ENCODE measurements around the gene DNAJC21. TPM values are rescaled to one million over a fixed set of nuclear protein-coding genes. Genes with fewer than 3 reads are reported as not detected.

DNAJC21 gene
- 48.9 TPM for total RNA-seq
- 38.1 TPM for polyA plus RNA-seq

- under 1% methylated on average over 63 of the region's 63 CpGs for WGBS
- Histone ChIP-seq H3K27ac (ENCODE audit: low read depth) (peak within 1 kb of the TSS; percentile 96), H3K36me3 (ENCODE audit: insufficient read depth) (peaks cover 3% of the 10 kb centered on the region), H3K4me1 (ENCODE audit: insufficient read depth) (peaks cover 3% of the 10 kb centered on the region), H3K4me3 (ENCODE audit: low read depth, low read length) (peak within 1 kb of the TSS; percentile 75)
- DNase-seq (ENCODE audit: extremely low spot score), result peak; percentile 92
Observed at GRCh38 chr5:34929134-34929719, at the start of gene DNAJC21. Gene DNAJC21, plus strand, starts transcription at chr5:34929559. Its CDS starts 261 bp downstream, at chr5:34929820.

DNA sequence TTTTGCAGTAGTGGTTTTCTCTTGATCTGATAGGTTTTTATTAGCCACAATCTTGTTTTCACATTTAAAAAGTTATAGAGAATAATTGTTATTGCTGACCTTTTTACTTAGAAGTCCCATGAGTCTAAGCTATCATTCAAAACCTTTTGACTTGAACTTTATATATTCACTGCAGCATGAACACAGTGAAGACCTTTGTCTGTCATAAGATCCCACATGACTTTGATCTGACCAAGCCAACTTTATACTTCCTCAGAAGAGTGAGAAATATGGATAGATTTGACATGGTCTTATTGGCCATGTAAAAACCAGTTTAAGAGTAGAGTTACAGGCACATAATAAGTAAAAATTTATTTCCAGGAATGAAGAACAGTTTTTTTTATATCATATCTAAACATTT, 48.1 kb upstream of the DNAJC21 start:
- H3K4me1 ChIP-seq (ENCODE audit: insufficient read depth), result no peaks in the 10 kb centered on the region
- DNase-seq (ENCODE audit: extremely low spot score), result no peak

DNA sequence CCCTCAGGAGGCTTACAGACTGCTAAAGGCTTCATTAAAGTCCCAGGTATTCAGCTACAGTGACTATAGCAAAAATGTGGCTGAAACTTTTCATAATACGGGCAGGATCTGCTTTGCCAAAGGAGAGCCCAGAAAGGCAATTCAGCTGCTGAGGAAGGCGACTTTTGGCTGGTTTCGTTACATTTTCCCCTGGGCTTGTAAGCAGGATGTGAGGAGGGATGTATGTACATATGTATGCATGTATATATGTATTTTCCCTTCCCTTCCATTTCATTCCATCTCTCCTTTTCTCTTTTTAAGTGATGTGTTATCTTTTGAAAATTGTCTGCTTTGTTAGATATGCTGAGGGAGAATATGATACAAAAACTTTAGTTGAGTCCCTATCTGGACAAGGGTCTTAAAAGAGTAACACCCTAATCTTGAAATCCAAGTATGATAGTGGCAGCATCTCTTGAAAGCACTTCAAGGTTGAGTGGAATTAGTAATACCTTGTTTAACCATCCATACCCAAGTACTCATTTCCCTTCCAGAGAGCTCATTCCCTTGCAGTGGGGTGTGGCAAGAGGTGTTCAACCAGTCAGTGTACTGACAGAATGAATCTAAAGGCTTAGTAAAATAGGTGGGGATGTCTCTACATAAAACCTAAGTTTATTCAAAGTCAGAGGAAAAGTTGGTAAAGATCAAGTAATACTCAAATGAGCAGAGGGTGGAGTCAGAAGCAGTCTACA, 42.8 kb upstream of the DNAJC21 start:
- Histone ChIP-seq H3K4me3 (ENCODE audit: low read depth, low read length) (no peak overlapping the region), H3K27ac (ENCODE audit: low read depth) (no peak overlapping the region), H3K36me3 (ENCODE audit: insufficient read depth) (no peaks in the 10 kb centered on the region), H3K4me1 (ENCODE audit: insufficient read depth) (no peaks in the 10 kb centered on the region)
- 82% methylated on average over 3 of the region's 3 CpGs for WGBS
- no peak for DNase-seq (ENCODE audit: extremely low spot score)

More for the DNA sequence above, 48.1 kb upstream of the DNAJC21 start:
- Histone ChIP-seq H3K36me3 (ENCODE audit: insufficient read depth) (no peaks in the 10 kb centered on the region), H3K4me3 (ENCODE audit: low read depth, low read length) (no peak overlapping the region), H3K27ac (ENCODE audit: low read depth) (no peak overlapping the region)

DNA sequence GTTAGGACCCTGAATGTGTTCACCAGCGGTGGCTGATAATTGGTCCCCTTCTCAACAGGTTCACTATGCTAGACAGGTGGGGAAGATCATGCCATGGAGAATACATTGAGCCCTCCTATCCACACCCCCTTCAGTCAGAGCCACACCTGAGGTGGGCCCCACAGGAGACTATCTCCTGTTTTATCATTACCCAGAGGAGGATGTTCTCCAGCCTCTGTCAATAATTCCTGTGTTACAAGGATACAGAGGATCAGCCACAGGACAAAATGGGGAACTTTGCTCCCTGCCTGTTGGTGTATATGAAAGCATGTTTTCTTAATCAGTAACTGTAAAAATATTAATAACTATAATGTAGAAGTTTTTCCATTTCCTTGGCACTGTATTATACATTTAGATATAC, 40.0 kb upstream of the DNAJC21 start:
- Histone ChIP-seq H3K4me1 (ENCODE audit: insufficient read depth) (no peaks in the 10 kb centered on the region), H3K27ac (ENCODE audit: low read depth) (no peak overlapping the region), H3K4me3 (ENCODE audit: low read depth, low read length) (no peak overlapping the region), H3K36me3 (ENCODE audit: insufficient read depth) (no peaks in the 10 kb centered on the region)
- DNase-seq (ENCODE audit: extremely low spot score), result no peak
- 92% methylated on average over 1 of the region's 1 CpG for WGBS

- H3K4me3 ChIP-seq (ENCODE audit: low read depth, low read length), result no peak overlapping the region
- whole genome bisulfite sequencing, result 44% methylated on average over 5 of the region's 5 CpGs
- no peaks in the 10 kb centered on the region for H3K4me1 ChIP-seq (ENCODE audit: insufficient read depth)
- DNase-seq (ENCODE audit: extremely low spot score), result no peak
- no peak overlapping the region for H3K27ac ChIP-seq (ENCODE audit: low read depth)
- no peaks in the 10 kb centered on the region for H3K36me3 ChIP-seq (ENCODE audit: insufficient read depth)
Observed at GRCh38 chr5:34891981-34892380, 37.4 kb upstream of the DNAJC21 start.

DNA sequence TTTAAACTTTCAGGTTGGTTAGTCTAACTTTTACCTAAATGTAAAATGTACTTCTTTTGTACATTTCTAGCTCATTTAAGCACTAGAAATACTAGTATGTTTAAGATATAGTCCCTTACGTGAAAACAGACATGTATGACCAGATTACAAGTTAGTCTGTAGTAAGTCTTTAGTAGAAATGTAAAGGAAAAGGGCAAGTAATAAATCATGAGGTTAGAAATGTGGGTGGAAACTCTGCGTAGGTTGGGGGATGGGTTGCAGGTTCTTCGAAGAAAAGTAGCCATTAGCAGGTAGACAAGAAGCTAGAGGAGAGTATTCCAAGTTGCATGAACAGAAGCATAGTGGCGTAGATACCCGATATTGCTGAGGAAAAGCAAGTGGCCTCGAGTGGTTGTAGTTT, 36.9 kb upstream of the DNAJC21 start:
- Histone ChIP-seq H3K4me3 (ENCODE audit: low read depth, low read length) (no peak overlapping the region), H3K4me1 (ENCODE audit: insufficient read depth) (no peaks in the 10 kb centered on the region), H3K36me3 (ENCODE audit: insufficient read depth) (no peaks in the 10 kb centered on the region), H3K27ac (ENCODE audit: low read depth) (no peak overlapping the region)
- DNase-seq (ENCODE audit: extremely low spot score), result no peak
- 89% methylated on average over 6 of the region's 6 CpGs for WGBS

GRCh38 chr5:34894716-34895115, 34.6 kb upstream of the DNAJC21 start:
- Histone ChIP-seq H3K4me3 (ENCODE audit: low read depth, low read length) (no peak overlapping the region), H3K4me1 (ENCODE audit: insufficient read depth) (no peaks in the 10 kb centered on the region), H3K27ac (ENCODE audit: low read depth) (no peak overlapping the region), H3K36me3 (ENCODE audit: insufficient read depth) (no peaks in the 10 kb centered on the region)
- 96% methylated on average over 1 of the region's 1 CpG for WGBS
- DNase-seq (ENCODE audit: extremely low spot score), result no peak

DNA sequence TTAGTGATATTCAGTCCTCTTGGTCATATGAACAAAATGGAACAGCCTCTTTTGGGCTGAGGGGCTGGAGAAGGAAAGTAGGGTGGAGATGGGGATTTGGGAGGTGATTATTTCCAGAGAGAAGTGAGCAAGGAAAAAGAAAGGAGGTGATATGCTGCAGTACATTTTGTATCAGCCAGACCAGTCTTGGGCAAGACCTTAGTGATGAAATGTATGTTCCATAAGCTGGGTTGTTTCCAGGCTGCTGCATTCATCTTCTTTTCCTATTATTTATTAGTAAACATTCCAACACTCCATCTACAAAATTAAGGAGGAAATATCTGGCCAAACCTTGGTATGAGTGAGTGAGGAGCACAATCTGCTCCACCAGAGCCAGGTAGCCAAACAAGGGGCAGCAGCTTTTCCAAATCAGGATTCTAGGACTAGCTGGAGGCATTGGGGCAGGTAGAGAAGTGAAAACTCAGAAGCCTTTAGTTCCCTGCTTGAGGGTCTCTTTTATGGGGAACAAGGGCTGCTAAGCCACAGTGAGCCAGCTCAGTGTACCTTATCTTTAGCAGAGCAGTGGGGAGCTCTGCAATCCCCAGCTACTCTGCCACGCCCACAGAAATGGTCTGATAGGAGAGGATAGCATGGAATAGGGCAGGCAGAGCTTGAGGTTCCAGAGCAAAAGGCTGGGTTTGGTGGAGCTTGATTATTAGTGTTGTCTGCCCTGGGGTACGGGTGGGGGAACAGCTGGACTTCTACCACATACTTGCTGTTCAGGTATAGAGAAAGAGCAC, 33.5 kb upstream of the DNAJC21 start:
- Histone ChIP-seq H3K4me3 (ENCODE audit: low read depth, low read length) (no peak overlapping the region), H3K4me1 (ENCODE audit: insufficient read depth) (no peaks in the 10 kb centered on the region), H3K36me3 (ENCODE audit: insufficient read depth) (no peaks in the 10 kb centered on the region), H3K27ac (ENCODE audit: low read depth) (no peak overlapping the region)
- no peak for DNase-seq (ENCODE audit: extremely low spot score)
- 91% methylated on average over 2 of the region's 2 CpGs for WGBS

DNA sequence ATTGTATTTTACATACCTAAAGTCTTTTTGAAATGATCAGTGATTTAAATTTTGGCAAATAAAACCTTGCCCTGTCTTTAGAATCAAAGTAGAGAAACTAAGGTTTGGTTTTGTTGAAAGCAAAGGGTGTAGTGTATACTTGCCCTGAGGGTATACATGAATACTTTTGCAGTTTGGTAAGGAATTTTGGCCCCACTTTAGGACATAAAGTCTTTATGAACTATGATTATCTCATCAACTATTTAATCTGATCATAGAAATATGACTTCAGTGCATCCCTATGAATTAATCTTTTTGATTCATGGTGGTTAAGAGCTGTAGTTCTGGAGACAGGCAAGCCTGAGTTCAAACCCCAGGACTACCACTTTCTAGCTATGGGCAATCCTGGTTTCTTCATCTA, 31.7 kb upstream of the DNAJC21 start:
- no peak for DNase-seq (ENCODE audit: extremely low spot score)
- H3K4me1 ChIP-seq (ENCODE audit: insufficient read depth), result no peaks in the 10 kb centered on the region
- no peak overlapping the region for H3K4me3 ChIP-seq (ENCODE audit: low read depth, low read length)
- H3K27ac ChIP-seq (ENCODE audit: low read depth), result no peak overlapping the region
- no peaks in the 10 kb centered on the region for H3K36me3 ChIP-seq (ENCODE audit: insufficient read depth)

GRCh38 chr5:34898258-34898895, 31.0 kb upstream of the DNAJC21 start:
- H3K4me3 ChIP-seq (ENCODE audit: low read depth, low read length), result no peak overlapping the region
- WGBS, result under 1% methylated on average over 3 of the region's 3 CpGs
- peak; percentile 32 for DNase-seq (ENCODE audit: extremely low spot score)

GRCh38 chr5:34899066-34899465, 30.3 kb upstream of the DNAJC21 start:
- no peak for DNase-seq (ENCODE audit: extremely low spot score)
- Histone ChIP-seq H3K36me3 (ENCODE audit: insufficient read depth) (no peaks in the 10 kb centered on the region), H3K4me1 (ENCODE audit: insufficient read depth) (no peaks in the 10 kb centered on the region), H3K4me3 (ENCODE audit: low read depth, low read length) (no peak overlapping the region), H3K27ac (ENCODE audit: low read depth) (no peak overlapping the region)
- WGBS, result 91% methylated on average over 2 of the region's 2 CpGs

More at GRCh38 chr5:34898258-34898895, 31.0 kb upstream of the DNAJC21 start:
- Histone ChIP-seq H3K27ac (ENCODE audit: low read depth) (no peak overlapping the region), H3K36me3 (ENCODE audit: insufficient read depth) (no peaks in the 10 kb centered on the region), H3K4me1 (ENCODE audit: insufficient read depth) (no peaks in the 10 kb centered on the region)

DNA sequence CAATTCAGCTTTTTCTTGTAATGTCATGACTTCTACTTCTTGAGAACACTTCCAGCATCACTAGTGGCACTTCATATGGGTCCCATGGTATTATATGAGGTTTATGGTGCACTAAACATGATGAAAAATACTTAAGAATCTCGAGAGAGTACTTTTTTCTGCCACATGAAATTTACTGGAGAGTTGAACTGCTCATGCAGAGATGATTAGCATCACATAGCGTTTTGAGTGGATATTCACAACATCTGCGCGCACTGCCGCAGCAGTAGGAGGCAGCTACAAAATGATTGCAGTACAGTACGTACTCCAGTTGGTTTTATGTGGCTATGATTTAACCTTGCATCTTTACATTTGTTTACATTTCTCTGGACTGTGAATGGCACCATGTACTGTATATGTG, 28.7 kb upstream of the DNAJC21 start:
- WGBS, result 92% methylated on average over 6 of the region's 6 CpGs
- no peak for DNase-seq (ENCODE audit: extremely low spot score)
- Histone ChIP-seq H3K27ac (ENCODE audit: low read depth) (no peak overlapping the region), H3K4me1 (ENCODE audit: insufficient read depth) (no peaks in the 10 kb centered on the region), H3K4me3 (ENCODE audit: low read depth, low read length) (no peak overlapping the region), H3K36me3 (ENCODE audit: insufficient read depth) (no peaks in the 10 kb centered on the region)

GRCh38 chr5:34903260-34903659, 26.1 kb upstream of the DNAJC21 start:
- 95% methylated on average over 1 of the region's 1 CpG for WGBS
- Histone ChIP-seq H3K36me3 (ENCODE audit: insufficient read depth) (no peaks in the 10 kb centered on the region), H3K27ac (ENCODE audit: low read depth) (no peak overlapping the region)

More at GRCh38 chr5:34903260-34903659, 26.1 kb upstream of the DNAJC21 start:
- Histone ChIP-seq H3K4me1 (ENCODE audit: insufficient read depth) (no peaks in the 10 kb centered on the region), H3K4me3 (ENCODE audit: low read depth, low read length) (no peak overlapping the region)
- DNase-seq (ENCODE audit: extremely low spot score), result no peak
